ENCODE data around the gene RAD50.
A peak's percentile ranks its signal among the peaks of the same experiment; 100 is the strongest.

DNA sequence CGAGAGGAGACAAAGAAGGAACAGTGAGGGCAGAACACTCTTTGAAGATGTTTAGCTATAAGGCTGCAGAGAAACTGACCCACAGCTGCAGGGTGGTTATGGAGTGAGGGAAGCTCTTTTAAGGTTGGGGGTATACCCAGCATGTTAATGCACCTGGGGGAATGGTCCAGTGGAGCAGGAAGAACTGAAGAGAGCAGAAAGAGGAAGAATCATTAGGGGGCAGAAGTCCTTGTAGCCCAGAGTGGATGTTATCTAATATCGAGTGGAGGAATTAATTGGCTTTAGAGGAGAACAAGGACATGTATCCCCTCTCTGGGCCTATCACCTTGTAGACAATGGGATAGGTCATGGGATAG, 124.7 kb downstream of the RAD50 start:
- TF ChIP-seq, protein P1, sequence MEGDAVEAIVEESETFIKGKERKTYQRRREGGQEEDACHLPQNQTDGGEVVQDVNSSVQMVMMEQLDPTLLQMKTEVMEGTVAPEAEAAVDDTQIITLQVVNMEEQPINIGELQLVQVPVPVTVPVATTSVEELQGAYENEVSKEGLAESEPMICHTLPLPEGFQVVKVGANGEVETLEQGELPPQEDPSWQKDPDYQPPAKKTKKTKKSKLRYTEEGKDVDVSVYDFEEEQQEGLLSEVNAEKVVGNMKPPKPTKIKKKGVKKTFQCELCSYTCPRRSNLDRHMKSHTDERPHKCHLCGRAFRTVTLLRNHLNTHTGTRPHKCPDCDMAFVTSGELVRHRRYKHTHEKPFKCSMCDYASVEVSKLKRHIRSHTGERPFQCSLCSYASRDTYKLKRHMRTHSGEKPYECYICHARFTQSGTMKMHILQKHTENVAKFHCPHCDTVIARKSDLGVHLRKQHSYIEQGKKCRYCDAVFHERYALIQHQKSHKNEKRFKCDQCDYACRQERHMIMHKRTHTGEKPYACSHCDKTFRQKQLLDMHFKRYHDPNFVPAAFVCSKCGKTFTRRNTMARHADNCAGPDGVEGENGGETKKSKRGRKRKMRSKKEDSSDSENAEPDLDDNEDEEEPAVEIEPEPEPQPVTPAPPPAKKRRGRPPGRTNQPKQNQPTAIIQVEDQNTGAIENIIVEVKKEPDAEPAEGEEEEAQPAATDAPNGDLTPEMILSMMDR (IDR thresholded peaks at IDR 0.05; ENCODE audit: low read depth, low read length, poor library complexity, severe bottlenecking): peak; percentile 23
- TF ChIP-seq EZH2phosphoT487 (IDR thresholded peaks at IDR 0.05; ENCODE audit: borderline replicate concordance, low read length): no peak

Measured in DOHH2 (cell line).